ENCODE results near the gene CLTC. TPM values are rescaled to one million over a fixed set of nuclear protein-coding genes. Genes with fewer than 3 reads are reported as not detected.
"Not testable (repeated sequence)": the region's sequence is repeated elsewhere in the genome, so short reads cannot be mapped to it uniquely, and the experiment has no call there.

CLTC gene
- polyA plus RNA-seq, result 183 TPM
- long read RNA-seq, donor 1, full-length matches to known transcripts, result 11 of 33 reads
- long read RNA-seq, donor 1, partial matches to known transcripts, result 22 of 33 reads
- long read RNA-seq, donor 1, other reads (novel, unspliced or antisense), result 0 of 33 reads
- long read RNA-seq, donor 2, full-length matches to known transcripts, result 12 of 94 reads
- long read RNA-seq, donor 2, partial matches to known transcripts, result 82 of 94 reads
- long read RNA-seq, donor 2, other reads (novel, unspliced or antisense), result 0 of 94 reads
- long read RNA-seq, donor 3, result 0 reads
- long read RNA-seq, donor 4, result 0 reads
- long read RNA-seq, donor 5, full-length matches to known transcripts, result 13 of 25 reads
- long read RNA-seq, donor 5, partial matches to known transcripts, result 12 of 25 reads
- long read RNA-seq, donor 5, other reads (novel, unspliced or antisense), result 0 of 25 reads
- long read RNA-seq, donor 6, full-length matches to known transcripts, result 13 of 39 reads
- long read RNA-seq, donor 6, partial matches to known transcripts, result 26 of 39 reads
- long read RNA-seq, donor 6, other reads (novel, unspliced or antisense), result 0 of 39 reads
- long read RNA-seq, donor 7, full-length matches to known transcripts, result 2 of 37 reads
- long read RNA-seq, donor 7, partial matches to known transcripts, result 23 of 37 reads
- long read RNA-seq, donor 7, other reads (novel, unspliced or antisense), result 12 of 37 reads
- long read RNA-seq, donor 8, full-length matches to known transcripts, result 7 of 90 reads
- long read RNA-seq, donor 8, partial matches to known transcripts, result 83 of 90 reads
- long read RNA-seq, donor 8, other reads (novel, unspliced or antisense), result 0 of 90 reads
- long read RNA-seq, donor 9, full-length matches to known transcripts, result 12 of 25 reads
- long read RNA-seq, donor 9, partial matches to known transcripts, result 13 of 25 reads
- long read RNA-seq, donor 9, other reads (novel, unspliced or antisense), result 0 of 25 reads
- long read RNA-seq, donor 10, full-length matches to known transcripts, result 21 of 40 reads
- long read RNA-seq, donor 10, partial matches to known transcripts, result 19 of 40 reads
- long read RNA-seq, donor 10, other reads (novel, unspliced or antisense), result 0 of 40 reads
- long read RNA-seq, donor 11, full-length matches to known transcripts, result 11 of 21 reads
- long read RNA-seq, donor 11, partial matches to known transcripts, result 10 of 21 reads
- long read RNA-seq, donor 11, other reads (novel, unspliced or antisense), result 0 of 21 reads

GRCh38 chr17:59619298-59620063, at the start of gene CLTC:
Gene CLTC (plus strand): TSS chr17:59619895. CDS start chr17:59620132, 237 bp downstream.
- no peaks in the 10 kb centered on the region for H3K9me3 ChIP-seq (ENCODE audit: control insufficient read depth, low read depth, low read length)
- H3K36me3 ChIP-seq (ENCODE audit: control insufficient read depth, insufficient read depth, low read length), result no peaks in the 10 kb centered on the region
- peak within 1 kb of the TSS; percentile 95 for H3K4me3 ChIP-seq (ENCODE audit: low read length)
- peak; percentile 96 to 99 for DNase-seq
- no peaks in the 10 kb centered on the region for H3K27me3 ChIP-seq (ENCODE audit: control insufficient read depth, insufficient read depth, low read length)
- H3K4me1 ChIP-seq (ENCODE audit: control insufficient read depth, insufficient read depth, low read length), result peaks cover 11% of the 10 kb centered on the region
- WGBS (ENCODE audit: insufficient coverage, low lambda C conversion rate), result no CpG with 5 or more reads among the region's 65 CpGs
- peak within 1 kb of the TSS; percentile 97 for H3K27ac ChIP-seq (ENCODE audit: low read length)

- DNase-seq, result no peak
- H3K4me1 ChIP-seq (ENCODE audit: control insufficient read depth, insufficient read depth, low read length), result no peaks in the 10 kb centered on the region
- H3K27ac ChIP-seq (ENCODE audit: low read length), result no peak overlapping the region
- no peaks in the 10 kb centered on the region for H3K27me3 ChIP-seq (ENCODE audit: control insufficient read depth, insufficient read depth, low read length)
- H3K4me3 ChIP-seq (ENCODE audit: low read length), result no peak overlapping the region
- peaks cover 13% of the 10 kb centered on the region for H3K36me3 ChIP-seq (ENCODE audit: control insufficient read depth, insufficient read depth, low read length)
- 80% methylated on average over 1 of the region's 10 CpGs for WGBS (ENCODE audit: insufficient coverage, low lambda C conversion rate)
- H3K9me3 ChIP-seq (ENCODE audit: control insufficient read depth, low read depth, low read length), result no peaks in the 10 kb centered on the region
Measured at GRCh38 chr17:59572301-59572924, 47.3 kb upstream of the CLTC start.

GRCh38 chr17:59584168-59584567, 35.5 kb upstream of the CLTC start:
- not testable (repeated sequence) for H3K9me3 ChIP-seq (ENCODE audit: control insufficient read depth, low read depth, low read length); H3K36me3 ChIP-seq (ENCODE audit: control insufficient read depth, insufficient read depth, low read length); H3K27me3 ChIP-seq (ENCODE audit: control insufficient read depth, insufficient read depth, low read length); H3K27ac ChIP-seq (ENCODE audit: low read length); H3K4me3 ChIP-seq (ENCODE audit: low read length); DNase-seq; H3K4me1 ChIP-seq (ENCODE audit: control insufficient read depth, insufficient read depth, low read length)
- WGBS (ENCODE audit: insufficient coverage, low lambda C conversion rate), result no CpG with 5 or more reads among the region's 1 CpG

GRCh38 chr17:59600169-59600568, 19.5 kb upstream of the CLTC start:
- DNase-seq, result no peak
- Histone ChIP-seq H3K4me1 (ENCODE audit: control insufficient read depth, insufficient read depth, low read length) (no peaks in the 10 kb centered on the region), H3K36me3 (ENCODE audit: control insufficient read depth, insufficient read depth, low read length) (peaks cover 27% of the 10 kb centered on the region), H3K27me3 (ENCODE audit: control insufficient read depth, insufficient read depth, low read length) (no peaks in the 10 kb centered on the region), H3K27ac (ENCODE audit: low read length) (no peak overlapping the region), H3K4me3 (ENCODE audit: low read length) (no peak overlapping the region), H3K9me3 (ENCODE audit: control insufficient read depth, low read depth, low read length) (no peaks in the 10 kb centered on the region)

- Histone ChIP-seq H3K27me3 (ENCODE audit: control insufficient read depth, insufficient read depth, low read length) (no peaks in the 10 kb centered on the region), H3K36me3 (ENCODE audit: control insufficient read depth, insufficient read depth, low read length) (peaks cover 35% of the 10 kb centered on the region), H3K4me1 (ENCODE audit: control insufficient read depth, insufficient read depth, low read length) (no peaks in the 10 kb centered on the region), H3K4me3 (ENCODE audit: low read length) (no peak overlapping the region), H3K9me3 (ENCODE audit: control insufficient read depth, low read depth, low read length) (no peaks in the 10 kb centered on the region), H3K27ac (ENCODE audit: low read length) (no peak overlapping the region)
- WGBS (ENCODE audit: insufficient coverage, low lambda C conversion rate), result 100% methylated on average over 1 of the region's 2 CpGs
- no peak for DNase-seq
Measured at GRCh38 chr17:59601130-59601529, 18.6 kb upstream of the CLTC start.

- Histone ChIP-seq H3K27ac (ENCODE audit: low read length) (no peak overlapping the region), H3K4me3 (ENCODE audit: low read length) (no peak overlapping the region), H3K9me3 (ENCODE audit: control insufficient read depth, low read depth, low read length) (no peaks in the 10 kb centered on the region), H3K27me3 (ENCODE audit: control insufficient read depth, insufficient read depth, low read length) (no peaks in the 10 kb centered on the region), H3K4me1 (ENCODE audit: control insufficient read depth, insufficient read depth, low read length) (no peaks in the 10 kb centered on the region), H3K36me3 (ENCODE audit: control insufficient read depth, insufficient read depth, low read length) (peaks cover 31% of the 10 kb centered on the region)
- DNase-seq, result no peak
- 86% methylated on average over 2 of the region's 3 CpGs for WGBS (ENCODE audit: insufficient coverage, low lambda C conversion rate)
Measured at GRCh38 chr17:59607061-59607460, 12.6 kb upstream of the CLTC start.

- DNase-seq, result no peak
- 80% methylated on average over 1 of the region's 5 CpGs for WGBS (ENCODE audit: insufficient coverage, low lambda C conversion rate)
- no peak overlapping the region for H3K4me3 ChIP-seq (ENCODE audit: low read length)
- H3K27ac ChIP-seq (ENCODE audit: low read length), result no peak overlapping the region
- H3K36me3 ChIP-seq (ENCODE audit: control insufficient read depth, insufficient read depth, low read length), result peaks cover 25% of the 10 kb centered on the region
- H3K4me1 ChIP-seq (ENCODE audit: control insufficient read depth, insufficient read depth, low read length), result no peaks in the 10 kb centered on the region
- no peaks in the 10 kb centered on the region for H3K9me3 ChIP-seq (ENCODE audit: control insufficient read depth, low read depth, low read length)
- H3K27me3 ChIP-seq (ENCODE audit: control insufficient read depth, insufficient read depth, low read length), result no peaks in the 10 kb centered on the region
Measured at GRCh38 chr17:59607817-59608403, 11.8 kb upstream of the CLTC start.

GRCh38 chr17:59611503-59611902, 8.2 kb upstream of the CLTC start:
- no peaks in the 10 kb centered on the region for H3K9me3 ChIP-seq (ENCODE audit: control insufficient read depth, low read depth, low read length)
- H3K36me3 ChIP-seq (ENCODE audit: control insufficient read depth, insufficient read depth, low read length), result peaks cover 11% of the 10 kb centered on the region

GRCh38 chr17:59616253-59616920, 3.3 kb upstream of the CLTC start:
- no peak overlapping the region for H3K4me3 ChIP-seq (ENCODE audit: low read length)
- H3K27me3 ChIP-seq (ENCODE audit: control insufficient read depth, insufficient read depth, low read length), result no peaks in the 10 kb centered on the region
- no peak for DNase-seq
- H3K4me1 ChIP-seq (ENCODE audit: control insufficient read depth, insufficient read depth, low read length), result peaks cover 4% of the 10 kb centered on the region
- no peaks in the 10 kb centered on the region for H3K9me3 ChIP-seq (ENCODE audit: control insufficient read depth, low read depth, low read length)
- H3K36me3 ChIP-seq (ENCODE audit: control insufficient read depth, insufficient read depth, low read length), result no peaks in the 10 kb centered on the region
- H3K27ac ChIP-seq (ENCODE audit: low read length), result peak overlapping the region; percentile 19
- 61% methylated on average over 2 of the region's 7 CpGs for WGBS (ENCODE audit: insufficient coverage, low lambda C conversion rate)

More at GRCh38 chr17:59611503-59611902, 8.2 kb upstream of the CLTC start:
- peaks cover under 1% of the 10 kb centered on the region for H3K4me1 ChIP-seq (ENCODE audit: control insufficient read depth, insufficient read depth, low read length)
- no peaks in the 10 kb centered on the region for H3K27me3 ChIP-seq (ENCODE audit: control insufficient read depth, insufficient read depth, low read length)
- no peak for DNase-seq
- no peak overlapping the region for H3K27ac ChIP-seq (ENCODE audit: low read length)
- no peak overlapping the region for H3K4me3 ChIP-seq (ENCODE audit: low read length)

Measured in large intestine (tissue), 12 donors.